ENCODE results near the gene SYT2. TPM values are rescaled to one million over a fixed set of nuclear protein-coding genes. Genes with fewer than 3 reads are reported as not detected.

The SYT2 gene
- total and polyA plus RNA-seq, 8 donors = 1.1 to 5.4 (median 2.5) TPM; not detected in 1

GRCh38 chr1:202661136-202661845 lies 49.0 kb downstream of the SYT2 start:
- H3K27me3 ChIP-seq = peaks cover 4 to 99% of the 10 kb centered on the region in 2 donors
- H3K27ac ChIP-seq = no peak overlapping the region
- intact Hi-C loops (cut with DNase I) = no loop called here
- H3K4me1 ChIP-seq = no peaks in the 10 kb centered on the region
- no peaks in the 10 kb centered on the region for H3K36me3 ChIP-seq
- DNase-seq (no peak), ATAC-seq (peak; percentile 60)
- H3K4me3 ChIP-seq = no peak overlapping the region
- peak in 1 of 2 donors; percentile 20 for TF ChIP-seq CTCF (IDR thresholded peaks at IDR 0.05)
- no peaks in the 10 kb centered on the region for H3K9me3 ChIP-seq

GRCh38 chr1:202659974-202660373 lies 50.3 kb downstream of the SYT2 start:
- H3K4me1 ChIP-seq = no peaks in the 10 kb centered on the region
- no peaks in the 10 kb centered on the region for H3K9me3 ChIP-seq
- TF ChIP-seq CTCF (IDR thresholded peaks at IDR 0.05) = no peak
- H3K27ac ChIP-seq = no peak overlapping the region
- no peaks in the 10 kb centered on the region for H3K36me3 ChIP-seq
- peaks cover 4 to 100% of the 10 kb centered on the region in 2 donors for H3K27me3 ChIP-seq
- DNase-seq (no peak), ATAC-seq (no peak)
- intact Hi-C loops (cut with DNase I) = no loop called here
- H3K4me3 ChIP-seq = no peak overlapping the region

- Histone ChIP-seq H3K27me3 (peaks cover 4 to 100% of the 10 kb centered on the region in 2 donors), H3K36me3 (no peaks in the 10 kb centered on the region), H3K4me1 (no peaks in the 10 kb centered on the region), H3K4me3 (no peak overlapping the region), H3K27ac (no peak overlapping the region), H3K9me3 (no peaks in the 10 kb centered on the region)
- ATAC-seq (no peak), DNase-seq (no peak)
- intact Hi-C loops (cut with DNase I) = no loop called here
- no peak for TF ChIP-seq CTCF (IDR thresholded peaks at IDR 0.05)
Observed at GRCh38 chr1:202659541-202659940, 50.7 kb downstream of the SYT2 start.

GRCh38 chr1:202658769-202659168 lies 51.5 kb downstream of the SYT2 start:
- H3K27me3 ChIP-seq = peaks cover 4 to 100% of the 10 kb centered on the region in 2 donors
- ATAC-seq = no peak
- no peak overlapping the region for H3K4me3 ChIP-seq
- DNase-seq = no peak
- no peak for TF ChIP-seq CTCF (IDR thresholded peaks at IDR 0.05)
- H3K36me3 ChIP-seq = no peaks in the 10 kb centered on the region
- H3K4me1 ChIP-seq = no peaks in the 10 kb centered on the region
- intact Hi-C loops (cut with DNase I) = no loop called here
- no peak overlapping the region for H3K27ac ChIP-seq
- no peaks in the 10 kb centered on the region for H3K9me3 ChIP-seq

GRCh38 chr1:202658251-202658759 lies 51.9 kb downstream of the SYT2 start:
- H3K4me3 ChIP-seq = no peak overlapping the region
- DNase-seq = no peak
- H3K4me1 ChIP-seq = no peaks in the 10 kb centered on the region
- no peak for ATAC-seq
- H3K27ac ChIP-seq = no peak overlapping the region
- intact Hi-C loops (cut with DNase I) = no loop called here
- H3K36me3 ChIP-seq = no peaks in the 10 kb centered on the region
- peaks cover 4 to 100% of the 10 kb centered on the region in 2 donors for H3K27me3 ChIP-seq
- no peak for TF ChIP-seq CTCF (IDR thresholded peaks at IDR 0.05)
- no peaks in the 10 kb centered on the region for H3K9me3 ChIP-seq

All from left lung (tissue), 10 donors.